Activated CD4-positive, alpha-beta memory T cell treated with anti-CD3 and anti-CD28 coated beads for 36 hours (primary cell): ENCODE results near the gene FCAMR. TPM values are rescaled to one million over a fixed set of nuclear protein-coding genes. Genes with fewer than 3 reads are reported as not detected.

ENCODE experiments used
- CTCF ChIA-PET: fragments of 350-600 bp; sonication (Branson Sonifier 250); formaldehyde crosslinking; loops from one replicate; lab custom pipeline; 2021; ENCODE audit warnings: antibody characterized with exemption, inconsistent platforms; lab: Charles Lee
- POLR2A ChIA-PET: fragments of 350-600 bp; sonication (Branson Sonifier 250); formaldehyde crosslinking; loops from one replicate; lab custom pipeline; 2021; ENCODE audit warnings: antibody characterized with exemption; lab: Charles Lee
- DNase-seq: peaks from one replicate; pipeline ENCODE4 v3.0.0-alpha.2; 2020
- H3K27ac Mint-ChIP-seq: one replicate; pipeline ENCODE4 v1.8.0; 2021; ENCODE audit warnings: mixed read lengths
- H3K27me3 Mint-ChIP-seq: one replicate; pipeline ENCODE4 v1.8.0; 2021; ENCODE audit warnings: mixed read lengths
- H3K36me3 Mint-ChIP-seq: one replicate; pipeline ENCODE4 v1.8.0; 2021; ENCODE audit warnings: mixed read lengths
- H3K4me1 Mint-ChIP-seq: one replicate; pipeline ENCODE4 v1.8.0; 2021; ENCODE audit warnings: low read depth, mixed read lengths
- H3K4me3 Mint-ChIP-seq: one replicate; pipeline ENCODE4 v1.8.0; 2021; ENCODE audit warnings: mild to moderate bottlenecking, mixed read lengths
- H3K9me3 Mint-ChIP-seq: one replicate; pipeline ENCODE4 v1.8.0; 2021; ENCODE audit warnings: mixed read lengths
- intact Hi-C: fragments of 100-400 bp; cut with micrococcal nuclease; formaldehyde crosslinking; loops from one replicate; pipeline ENCODE4 v1.15.1; 2023
- total RNA-seq, 2 experiments: library from RNA; stranded (reverse); gene quantifications; one replicate each; pipeline ENCODE4 v1.2.3, GENCODE V29; 2021

FCAMR gene
- total RNA-seq, 2 experiments from 2014 or later, result not detected

DNA sequence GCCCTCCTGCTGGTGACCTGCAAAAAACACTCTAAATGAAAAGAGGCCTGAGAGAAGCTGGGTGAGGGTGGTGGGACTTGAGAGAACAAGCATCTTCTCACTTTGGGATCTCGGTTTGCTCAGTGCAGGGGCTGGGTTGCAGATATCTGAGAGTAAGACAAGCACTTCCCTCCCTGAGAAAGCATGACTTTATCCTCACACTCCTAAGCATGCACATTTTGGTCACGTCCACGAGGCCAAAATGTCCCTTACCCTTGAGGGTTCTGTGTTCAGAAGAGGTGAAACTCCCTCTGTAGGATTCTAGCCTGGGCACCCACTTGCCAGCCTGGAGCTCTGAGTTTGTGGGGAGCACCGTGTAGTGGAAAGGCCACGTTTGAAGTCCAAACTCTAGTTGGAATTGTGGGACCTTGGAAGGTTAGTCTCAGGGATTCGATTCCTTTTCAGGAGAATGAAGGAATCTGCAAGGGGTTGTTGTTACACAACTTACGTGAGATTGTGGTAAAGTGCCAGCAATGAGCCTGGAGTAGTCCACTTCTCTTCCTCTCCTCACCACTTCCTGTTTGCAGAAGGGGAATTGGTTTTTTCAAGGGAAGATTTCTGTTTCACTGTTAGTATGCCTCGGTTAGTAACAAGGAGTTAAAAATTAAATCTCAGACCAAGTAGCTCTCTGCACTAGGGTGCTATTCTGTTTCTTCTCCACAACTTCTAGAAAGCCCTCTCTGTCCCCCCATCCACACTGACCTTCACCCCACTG, 3.0 kb downstream of the FCAMR start:
- CTCF ChIA-PET, result interaction anchor here (1.0 to 1.3 kb wide), 3 partner anchors 13 to 100 kb away, joined by 3 to 4 read pairs (median 3); no protein-coding TSS in a partner anchor
- no peak overlapping the region for H3K4me3 Mint-ChIP-seq
- peaks cover 27% of the 10 kb centered on the region for H3K4me1 Mint-ChIP-seq
- DNase-seq, result no peak
- no peak overlapping the region for H3K27ac Mint-ChIP-seq
- H3K27me3 Mint-ChIP-seq, result peaks cover 7% of the 10 kb centered on the region
- POLR2A ChIA-PET, result interaction anchor here (0.6 kb wide), 1 partner anchor 164 kb away, joined by 3 read pairs; no protein-coding TSS in a partner anchor
- H3K36me3 Mint-ChIP-seq, result no peaks in the 10 kb centered on the region
- no peaks in the 10 kb centered on the region for H3K9me3 Mint-ChIP-seq
- intact Hi-C loops, result no loop called here

- intact Hi-C loops, result no loop called here
- H3K36me3 Mint-ChIP-seq, result no peaks in the 10 kb centered on the region
- H3K4me3 Mint-ChIP-seq, result no peak overlapping the region
- no peaks in the 10 kb centered on the region for H3K9me3 Mint-ChIP-seq
- ChIA-PET POLR2A (no interaction called here), CTCF (interaction anchor here (0.9 kb wide), 1 partner anchor 231 kb away, joined by 3 read pairs; no protein-coding TSS in a partner anchor)
- H3K4me1 Mint-ChIP-seq, result peaks cover 31% of the 10 kb centered on the region
- H3K27ac Mint-ChIP-seq, result no peak overlapping the region
- no peak for DNase-seq
- H3K27me3 Mint-ChIP-seq, result peaks cover 6% of the 10 kb centered on the region
Measured at GRCh38 chr1:206965781-206966180, 4.5 kb downstream of the FCAMR start.

DNA sequence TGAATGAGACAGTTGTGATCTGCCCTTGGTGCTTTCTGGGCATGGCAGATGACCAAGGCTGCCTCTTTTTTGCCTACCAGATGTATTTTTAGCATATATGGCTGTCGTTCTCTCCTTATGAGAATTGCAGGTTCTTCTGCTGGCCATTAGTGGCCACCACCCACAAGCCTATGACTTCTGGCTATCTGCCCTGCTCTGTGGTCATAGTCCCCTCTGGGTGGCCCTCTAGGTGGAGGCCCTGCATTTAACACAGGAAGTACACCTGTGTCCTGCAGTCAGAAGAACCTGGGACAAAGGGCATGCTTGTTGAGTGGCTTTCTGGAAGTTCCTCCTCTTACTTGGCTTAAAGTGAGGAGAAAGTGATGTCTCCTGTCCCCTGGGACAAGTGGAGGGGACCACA, 6.5 kb downstream of the FCAMR start:
- CTCF ChIA-PET, result interaction anchor here (1.7 kb wide), 1 partner anchor 18 kb away, joined by 3 read pairs; no protein-coding TSS in a partner anchor
- POLR2A ChIA-PET, result no interaction called here
- intact Hi-C loops, result no loop called here

DNA sequence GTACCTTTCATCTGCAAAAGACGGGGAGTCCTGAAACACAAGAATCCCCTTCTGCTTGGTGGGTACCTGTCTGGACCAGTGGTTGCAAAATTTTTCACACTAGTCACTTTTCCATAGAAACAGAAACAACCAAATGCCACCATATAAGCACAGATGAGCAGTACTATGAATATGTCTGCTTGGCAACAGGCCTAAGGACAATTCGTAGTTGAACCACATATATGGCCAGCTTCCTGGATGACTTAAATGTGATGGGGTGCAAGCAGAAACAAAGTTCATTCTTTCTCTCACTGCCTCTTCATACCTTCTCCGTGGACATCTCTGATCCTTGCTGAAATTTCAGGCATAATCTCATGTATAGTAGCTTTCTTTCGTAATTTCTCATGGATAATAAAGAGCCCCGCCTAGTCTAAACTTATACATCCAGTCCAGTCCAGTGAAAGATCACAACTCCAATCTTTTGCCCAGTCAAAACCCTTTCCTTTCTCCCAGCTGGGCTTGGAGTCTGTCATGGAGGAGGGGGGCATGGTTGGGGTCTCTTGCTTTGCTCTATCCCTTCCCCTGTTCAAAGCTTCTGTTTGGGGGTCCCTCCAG, 7.0 kb downstream of the FCAMR start:
- intact Hi-C loops, result no loop called here
- no peak overlapping the region for H3K27ac Mint-ChIP-seq
- CTCF ChIA-PET, result interaction anchor here (1.7 kb wide), 1 partner anchor 18 kb away, joined by 3 read pairs; no protein-coding TSS in a partner anchor
- no peak overlapping the region for H3K4me3 Mint-ChIP-seq
- no peak for DNase-seq
- H3K4me1 Mint-ChIP-seq, result peaks cover 28% of the 10 kb centered on the region
- H3K36me3 Mint-ChIP-seq, result no peaks in the 10 kb centered on the region
- no peaks in the 10 kb centered on the region for H3K27me3 Mint-ChIP-seq
- POLR2A ChIA-PET, result no interaction called here
- H3K9me3 Mint-ChIP-seq, result no peaks in the 10 kb centered on the region

More for the DNA sequence above, 6.5 kb downstream of the FCAMR start:
- no peaks in the 10 kb centered on the region for H3K36me3 Mint-ChIP-seq
- no peaks in the 10 kb centered on the region for H3K27me3 Mint-ChIP-seq
- no peak overlapping the region for H3K4me3 Mint-ChIP-seq
- DNase-seq, result no peak
- H3K9me3 Mint-ChIP-seq, result no peaks in the 10 kb centered on the region
- H3K4me1 Mint-ChIP-seq, result peaks cover 31% of the 10 kb centered on the region
- no peak overlapping the region for H3K27ac Mint-ChIP-seq

DNA sequence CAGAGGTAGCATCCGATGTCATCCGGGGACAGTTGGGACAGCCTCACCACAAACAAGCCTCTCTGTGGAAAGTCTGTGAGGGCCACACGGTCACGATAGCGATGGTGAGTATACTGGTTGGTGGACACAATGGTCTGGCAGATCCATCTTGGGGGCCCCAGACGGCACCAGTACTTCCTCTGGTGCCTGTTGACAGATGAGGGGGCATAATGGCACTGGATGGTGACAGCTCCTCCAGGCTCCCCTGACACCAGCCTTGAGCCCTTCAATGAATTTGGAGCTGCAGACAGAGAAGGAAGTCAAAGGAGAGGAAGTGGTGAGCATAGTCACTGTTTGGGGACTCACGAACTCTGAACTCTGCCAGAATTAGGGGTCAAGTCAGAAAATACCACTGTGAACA, 8.0 kb downstream of the FCAMR start:
- intact Hi-C loops, result no loop called here
- Mint-ChIP-seq H3K36me3 (no peaks in the 10 kb centered on the region), H3K27me3 (peaks cover under 1% of the 10 kb centered on the region), H3K4me3 (no peak overlapping the region), H3K4me1 (peaks cover 19% of the 10 kb centered on the region), H3K9me3 (no peaks in the 10 kb centered on the region), H3K27ac (no peak overlapping the region)
- no peak for DNase-seq
- CTCF ChIA-PET, result interaction anchor here (1.5 to 1.7 kb wide), 2 partner anchors 19 to 22 kb away, joined by 3 to 4 read pairs; no protein-coding TSS in a partner anchor
- POLR2A ChIA-PET, result no interaction called here

DNA sequence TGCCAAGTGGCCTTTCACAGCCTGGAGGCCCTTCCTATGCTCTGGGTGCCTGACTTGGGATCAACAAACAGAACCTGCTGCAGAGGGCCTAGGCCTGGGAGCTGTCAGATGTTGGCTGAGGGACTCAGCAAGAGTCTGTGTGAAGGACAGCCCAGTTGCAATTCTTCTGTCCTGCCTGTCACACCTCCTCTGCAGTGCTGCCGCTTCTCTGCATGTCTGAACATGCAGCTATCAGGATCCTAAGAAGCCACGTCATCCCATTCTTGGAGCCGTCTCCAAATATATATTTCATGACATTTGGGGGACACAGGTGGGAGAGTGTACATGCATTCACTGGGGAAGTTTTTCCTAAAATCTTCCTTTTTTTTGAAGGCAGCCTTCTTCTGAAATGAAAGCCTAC, 8.6 kb downstream of the FCAMR start:
- Mint-ChIP-seq H3K27ac (no peak overlapping the region), H3K9me3 (no peaks in the 10 kb centered on the region), H3K4me3 (no peak overlapping the region), H3K4me1 (peaks cover 13% of the 10 kb centered on the region), H3K36me3 (no peaks in the 10 kb centered on the region), H3K27me3 (peaks cover 4% of the 10 kb centered on the region)
- DNase-seq, result no peak
- ChIA-PET POLR2A (no interaction called here), CTCF (interaction anchor here (1.2 to 1.5 kb wide), 2 partner anchors 21 to 22 kb away, joined by 3 to 4 read pairs; no protein-coding TSS in a partner anchor)
- intact Hi-C loops, result no loop called here

- H3K9me3 Mint-ChIP-seq, result no peaks in the 10 kb centered on the region
- intact Hi-C loops, result no loop called here
- ChIA-PET POLR2A (no interaction called here), CTCF (interaction anchor here (1.2 to 1.5 kb wide), 2 partner anchors 22 to 23 kb away, joined by 3 to 4 read pairs; no protein-coding TSS in a partner anchor)
- no peaks in the 10 kb centered on the region for H3K36me3 Mint-ChIP-seq
- H3K27ac Mint-ChIP-seq, result no peak overlapping the region
- no peak for DNase-seq
- H3K27me3 Mint-ChIP-seq, result peaks cover 4% of the 10 kb centered on the region
- H3K4me1 Mint-ChIP-seq, result peaks cover 12% of the 10 kb centered on the region
- no peak overlapping the region for H3K4me3 Mint-ChIP-seq
Measured at GRCh38 chr1:206960676-206961386, 9.4 kb downstream of the FCAMR start.

- Mint-ChIP-seq H3K36me3 (no peaks in the 10 kb centered on the region), H3K27me3 (peaks cover 4% of the 10 kb centered on the region), H3K4me3 (no peak overlapping the region), H3K9me3 (no peaks in the 10 kb centered on the region), H3K27ac (no peak overlapping the region), H3K4me1 (peaks cover 24% of the 10 kb centered on the region)
- intact Hi-C loops, result no loop called here
- ChIA-PET POLR2A (no interaction called here), CTCF (interaction anchor here (1.2 to 1.4 kb wide), 2 partner anchors 23 to 53 kb away, joined by 3 read pairs; no protein-coding TSS in a partner anchor)
- no peak for DNase-seq
Measured at GRCh38 chr1:206958144-206958543, 12.1 kb downstream of the FCAMR start.

- Mint-ChIP-seq H3K9me3 (no peaks in the 10 kb centered on the region), H3K4me1 (peaks cover 22% of the 10 kb centered on the region), H3K36me3 (no peaks in the 10 kb centered on the region), H3K4me3 (no peak overlapping the region), H3K27ac (no peak overlapping the region), H3K27me3 (peaks cover 4% of the 10 kb centered on the region)
- CTCF ChIA-PET, result interaction anchor here (0.9 to 1.4 kb wide), 4 partner anchors 22 to 122 kb away, joined by 3 to 4 read pairs (median 4); no protein-coding TSS in a partner anchor
- no peak for DNase-seq
- POLR2A ChIA-PET, result no interaction called here
- intact Hi-C loops, result no loop called here
Measured at GRCh38 chr1:206957639-206958038, 12.6 kb downstream of the FCAMR start.

DNA sequence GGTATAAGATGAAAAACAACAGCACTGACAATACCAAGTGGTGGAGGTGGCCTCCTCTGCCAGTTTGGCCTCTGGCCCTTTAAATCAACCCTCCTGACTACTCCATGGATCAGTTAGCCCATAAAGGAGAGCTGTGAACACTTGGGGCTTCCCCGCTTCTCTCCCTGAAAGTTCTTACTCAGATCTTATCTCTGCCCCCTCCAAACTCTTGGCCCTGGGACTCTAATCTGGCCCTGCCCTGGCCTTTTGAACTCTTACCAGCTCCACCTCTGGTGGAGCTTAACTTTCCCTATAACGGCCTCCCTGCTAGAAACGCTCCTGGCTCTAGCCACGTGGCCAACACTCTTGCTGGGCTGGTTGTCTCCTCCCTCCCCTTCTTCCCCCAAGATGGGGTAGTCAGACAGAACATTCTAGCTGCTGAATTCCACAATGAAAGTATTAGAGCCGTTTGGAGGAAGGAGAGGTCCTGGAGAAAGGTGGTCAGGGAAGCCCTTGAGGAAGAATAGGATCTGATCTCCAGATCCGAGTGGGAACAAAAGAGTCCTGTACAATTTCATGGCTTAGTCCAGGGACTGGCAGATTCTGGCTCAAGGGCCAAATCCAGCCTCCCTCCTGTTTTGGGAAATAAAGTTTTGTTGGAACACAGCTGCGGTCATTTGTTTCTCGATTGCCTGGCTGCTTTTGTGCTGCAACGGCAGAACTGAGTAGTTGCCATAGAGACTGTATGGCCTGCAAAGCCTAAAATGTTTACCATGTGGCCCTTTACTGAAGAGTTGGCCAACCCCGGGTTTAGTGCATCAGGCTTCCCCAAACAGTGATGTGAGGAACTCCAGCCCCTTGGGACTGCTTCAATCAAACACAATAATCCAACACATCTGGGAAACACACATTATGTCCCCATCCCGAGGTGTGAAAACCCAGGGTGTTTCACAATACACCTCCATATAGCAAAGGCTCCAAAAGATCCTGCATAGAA, 14.5 kb downstream of the FCAMR start:
- H3K4me3 Mint-ChIP-seq, result no peak overlapping the region

More for the DNA sequence above, 14.5 kb downstream of the FCAMR start:
- Mint-ChIP-seq H3K36me3 (no peaks in the 10 kb centered on the region), H3K4me1 (peaks cover 15% of the 10 kb centered on the region), H3K27me3 (peaks cover 4% of the 10 kb centered on the region), H3K9me3 (no peaks in the 10 kb centered on the region), H3K27ac (no peak overlapping the region)
- peak; percentile 33 for DNase-seq
- ChIA-PET POLR2A (no interaction called here), CTCF (interaction anchor here (3.4 kb wide), 1 partner anchor 27 kb away, joined by 12 read pairs; no protein-coding TSS in a partner anchor)
- intact Hi-C loops, result no loop called here
